Endothelial cell (in vitro differentiated cells): Measurements from ENCODE around the gene NOG. TPM values are rescaled to one million over a fixed set of nuclear protein-coding genes. Genes with fewer than 3 reads are reported as not detected.
A peak's percentile ranks its signal among the peaks of the same experiment; 100 is the strongest.

Experiments used
- DNase-seq: peaks from one replicate; pipeline ENCODE4 v3.0.0; 2021; ENCODE audit warnings: low spot score
- H3K27ac Mint-ChIP-seq: one replicate; pipeline ENCODE4 v1.8.0; 2021; ENCODE audit warnings: mixed read lengths, inconsistent platforms; ENCODE audit not compliant: unreplicated experiment
- H3K27me3 Mint-ChIP-seq: one replicate; pipeline ENCODE4 v1.8.0; 2021; ENCODE audit warnings: mild to moderate bottlenecking, moderate library complexity, mixed read lengths, inconsistent platforms; ENCODE audit not compliant: unreplicated experiment
- H3K36me3 Mint-ChIP-seq: one replicate; pipeline ENCODE4 v1.8.0; 2021; ENCODE audit warnings: mild to moderate bottlenecking, low read depth, mixed read lengths, inconsistent platforms; ENCODE audit not compliant: unreplicated experiment
- H3K4me1 Mint-ChIP-seq: one replicate; pipeline ENCODE4 v1.8.0; 2021; ENCODE audit warnings: mild to moderate bottlenecking, mixed read lengths, inconsistent platforms; ENCODE audit not compliant: unreplicated experiment
- H3K4me3 Mint-ChIP-seq: one replicate; pipeline ENCODE4 v1.8.0; 2021; ENCODE audit warnings: mild to moderate bottlenecking, mixed read lengths, inconsistent platforms; ENCODE audit not compliant: unreplicated experiment
- H3K9me3 Mint-ChIP-seq: one replicate; pipeline ENCODE4 v1.8.0; 2021; ENCODE audit warnings: mixed read lengths, inconsistent platforms; ENCODE audit not compliant: unreplicated experiment
- CTCF ChIP-seq: fragments of 200-600 bp; sonication (generic); IDR thresholded peaks from one replicate; pipeline ENCODE4 v1.5.0; 2021; ENCODE audit warnings: antibody characterized with exemption; ENCODE audit not compliant: unreplicated experiment
- total RNA-seq: library from RNA; stranded (reverse); fragmentation: NEBNext Ultra II Directional; extraction: Animal tissue kit (Norgen Biotek cat#: 25700); gene quantifications from one replicate; pipeline ENCODE4 v1.2.1, GENCODE V29; 2021; ENCODE audit not compliant: unreplicated experiment

Gene NOG
- total RNA-seq, 1 donor from 2014 or later, result not detected

GRCh38 chr17:56616239-56616638 is 22.7 kb downstream of the NOG start:
- no peak for DNase-seq
- Mint-ChIP-seq H3K4me3 (no peak overlapping the region), H3K36me3 (no peaks in the 10 kb centered on the region), H3K4me1 (no peaks in the 10 kb centered on the region), H3K27me3 (peaks cover 2% of the 10 kb centered on the region), H3K9me3 (no peaks in the 10 kb centered on the region), H3K27ac (no peak overlapping the region)
- TF ChIP-seq CTCF, result no peak

DNA sequence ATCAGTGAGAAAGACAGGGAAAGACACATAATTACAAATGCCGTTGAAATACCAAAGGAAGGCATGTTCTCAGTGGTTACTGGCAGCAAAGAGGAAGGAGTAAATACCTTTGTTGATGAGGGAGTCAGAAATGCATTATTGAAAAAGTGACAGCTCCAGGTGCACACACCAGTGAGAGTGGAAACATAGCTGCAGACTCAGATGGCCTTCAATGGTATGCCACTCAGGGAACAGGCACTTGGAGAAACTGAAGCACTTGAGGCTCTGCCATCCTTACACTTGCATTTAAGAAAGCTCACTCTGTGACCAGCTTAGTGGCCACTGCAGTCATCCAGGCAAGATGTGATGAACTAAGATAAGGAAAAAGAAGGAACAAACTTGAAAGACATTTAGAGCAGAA is 29.9 kb downstream of the NOG start:
- no peak for DNase-seq
- Mint-ChIP-seq H3K27me3 (peaks cover 2% of the 10 kb centered on the region), H3K9me3 (no peaks in the 10 kb centered on the region), H3K27ac (no peak overlapping the region), H3K36me3 (no peaks in the 10 kb centered on the region), H3K4me1 (peaks cover 4% of the 10 kb centered on the region), H3K4me3 (no peak overlapping the region)
- no peak for TF ChIP-seq CTCF

DNA sequence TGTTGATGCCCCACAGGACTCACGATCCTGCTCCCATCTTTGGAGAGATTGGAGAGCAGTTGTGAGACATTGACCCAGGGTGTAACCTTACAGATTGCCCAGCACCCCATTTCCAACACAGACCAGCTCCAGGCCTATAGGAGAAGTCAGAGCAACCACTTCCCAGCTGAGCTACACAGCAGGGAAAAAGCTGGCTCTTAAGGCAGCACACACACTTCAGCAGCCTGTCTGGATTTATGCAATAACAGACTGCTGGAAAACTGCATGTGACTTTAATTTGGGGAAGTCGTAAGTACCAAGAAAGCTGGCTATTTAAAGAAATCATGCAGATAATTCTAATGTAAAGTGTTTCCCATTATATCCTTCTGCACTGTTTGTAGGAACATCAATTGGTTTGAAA is 30.8 kb downstream of the NOG start:
- TF ChIP-seq CTCF, result no peak

GRCh38 chr17:56624912-56625311 is 31.4 kb downstream of the NOG start:
- DNase-seq, result no peak
- Mint-ChIP-seq H3K4me3 (no peak overlapping the region), H3K27me3 (peaks cover 4% of the 10 kb centered on the region), H3K36me3 (no peaks in the 10 kb centered on the region), H3K4me1 (peaks cover 4% of the 10 kb centered on the region), H3K9me3 (no peaks in the 10 kb centered on the region), H3K27ac (no peak overlapping the region)
- TF ChIP-seq CTCF, result no peak

More for the DNA sequence above, 30.8 kb downstream of the NOG start:
- no peak overlapping the region for H3K4me3 Mint-ChIP-seq
- DNase-seq, result no peak
- no peaks in the 10 kb centered on the region for H3K36me3 Mint-ChIP-seq
- peaks cover 4% of the 10 kb centered on the region for H3K4me1 Mint-ChIP-seq
- H3K27ac Mint-ChIP-seq, result no peak overlapping the region
- peaks cover 2% of the 10 kb centered on the region for H3K27me3 Mint-ChIP-seq
- H3K9me3 Mint-ChIP-seq, result no peaks in the 10 kb centered on the region

- peaks cover 10% of the 10 kb centered on the region for H3K4me1 Mint-ChIP-seq
- TF ChIP-seq CTCF, result no peak
- H3K27me3 Mint-ChIP-seq, result peaks cover 5% of the 10 kb centered on the region
- no peaks in the 10 kb centered on the region for H3K9me3 Mint-ChIP-seq
- no peak overlapping the region for H3K27ac Mint-ChIP-seq
- H3K36me3 Mint-ChIP-seq, result no peaks in the 10 kb centered on the region
- H3K4me3 Mint-ChIP-seq, result no peak overlapping the region
- DNase-seq, result peak; percentile 27
Measured at GRCh38 chr17:56629531-56630075, 36.1 kb downstream of the NOG start.
